ENCODE data around the gene REEP6. TPM values are rescaled to one million over a fixed set of nuclear protein-coding genes. Genes with fewer than 3 reads are reported as not detected.
A peak's percentile ranks its signal among the peaks of the same experiment; 100 is the strongest.
"Not testable (repeated sequence)": the region's sequence is repeated elsewhere in the genome, so short reads cannot be mapped to it uniquely, and the experiment has no call there.

REEP6 gene
- total RNA-seq, 1 donor from 2014 or later: 0.72 TPM

DNA sequence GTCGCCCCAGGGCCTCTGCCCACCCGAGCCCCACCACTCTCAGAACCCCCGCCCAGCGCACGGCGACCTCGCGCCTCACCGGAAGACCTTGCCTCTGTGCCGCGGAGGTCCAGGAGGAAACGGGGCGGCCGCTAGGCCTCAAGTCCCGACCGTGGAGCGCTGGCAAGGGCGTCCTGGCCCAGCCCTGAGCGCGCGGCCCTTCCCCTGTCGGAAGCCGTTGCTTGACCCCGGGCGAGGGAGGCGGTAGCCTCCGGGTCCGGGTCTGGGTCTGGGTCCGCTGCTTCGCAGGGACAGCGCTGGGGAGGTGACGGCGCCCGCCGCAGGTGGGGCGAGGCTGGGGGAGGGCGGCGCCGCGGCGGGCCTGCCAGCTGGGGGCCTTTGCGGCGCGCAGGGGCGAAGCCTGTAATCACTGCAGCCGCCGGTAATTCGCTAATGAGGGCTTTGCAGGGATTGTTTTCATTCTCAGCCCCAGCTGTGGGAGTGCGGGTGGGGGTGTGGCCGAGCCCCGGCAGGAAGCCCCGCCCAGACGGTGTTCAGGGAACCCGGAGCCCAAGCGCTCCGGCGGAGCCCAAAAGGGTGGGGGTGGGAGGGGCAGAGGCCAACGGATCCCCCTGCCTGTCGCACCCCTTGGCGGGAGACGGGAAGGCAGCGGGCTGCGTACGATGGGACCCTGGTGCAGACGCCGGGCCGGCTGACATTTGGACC is 20.5 kb upstream of the REEP6 start:
- intact Hi-C loops (cut with micrococcal nuclease): no loop called here
- peak; percentile 68 for DNase-seq
- peak; percentile 55 for ATAC-seq

DNA sequence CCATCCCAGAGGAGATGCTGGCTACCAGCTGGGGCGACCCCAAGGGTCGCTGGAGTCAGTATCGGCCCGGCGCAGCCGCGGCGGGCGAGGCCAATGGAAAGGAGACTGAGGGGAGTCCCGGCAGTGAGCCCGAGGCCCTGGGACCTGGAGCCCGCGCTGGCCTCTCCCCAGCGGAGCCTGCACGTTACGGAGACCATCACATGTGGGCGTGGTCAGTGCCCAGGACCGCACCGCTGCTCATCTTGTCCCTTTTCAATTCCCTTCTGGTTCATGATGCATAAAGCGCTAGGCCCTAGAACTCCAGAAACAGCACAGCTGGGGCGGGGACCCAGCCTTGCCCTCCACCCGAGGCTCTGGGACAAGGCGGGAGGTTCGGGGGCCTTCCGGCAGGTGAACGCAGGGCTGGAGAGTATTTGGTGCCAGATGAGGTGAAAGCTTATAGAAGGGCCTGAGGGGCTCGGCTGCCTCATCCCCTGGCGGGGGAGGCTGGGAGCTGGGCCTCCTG is 19.9 kb upstream of the REEP6 start:
- peak; percentile 39 for DNase-seq
- ATAC-seq: peak; percentile 9
- intact Hi-C loops (cut with micrococcal nuclease): no loop called here

DNA sequence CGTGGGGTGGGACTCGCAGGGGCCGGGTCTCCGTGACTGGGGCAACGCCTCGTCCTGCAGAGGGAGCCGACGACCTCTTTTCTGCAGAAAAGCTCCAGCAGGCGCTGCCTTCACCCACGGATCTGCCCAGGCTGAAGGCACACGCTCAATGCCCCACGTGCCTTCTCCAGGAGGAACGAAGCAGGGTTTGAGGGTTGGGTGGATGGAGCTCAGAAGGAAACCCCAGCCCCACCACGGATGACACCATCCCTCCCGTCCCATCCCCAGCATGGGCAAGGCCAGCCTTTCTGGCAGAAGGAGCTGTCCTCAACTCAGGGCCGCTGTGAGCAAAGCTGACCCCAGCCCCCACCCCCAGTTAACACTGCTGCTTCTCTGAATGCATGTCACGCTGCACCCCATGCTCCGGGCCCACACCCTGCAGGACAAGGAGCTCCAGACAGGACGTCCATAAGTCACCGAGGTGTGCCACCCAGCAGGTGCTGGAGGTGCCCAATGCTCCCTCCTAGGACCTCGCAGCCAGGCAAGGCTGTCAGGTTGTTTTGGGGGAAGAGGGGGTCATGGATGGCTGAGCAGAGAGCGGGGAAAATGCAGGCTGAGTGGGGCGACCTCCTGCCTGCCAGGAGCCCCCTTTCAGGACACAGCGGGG is 19.3 kb upstream of the REEP6 start:
- intact Hi-C loops (cut with micrococcal nuclease): no loop called here
- no peak for ATAC-seq
- peak; percentile 29 for DNase-seq

DNA sequence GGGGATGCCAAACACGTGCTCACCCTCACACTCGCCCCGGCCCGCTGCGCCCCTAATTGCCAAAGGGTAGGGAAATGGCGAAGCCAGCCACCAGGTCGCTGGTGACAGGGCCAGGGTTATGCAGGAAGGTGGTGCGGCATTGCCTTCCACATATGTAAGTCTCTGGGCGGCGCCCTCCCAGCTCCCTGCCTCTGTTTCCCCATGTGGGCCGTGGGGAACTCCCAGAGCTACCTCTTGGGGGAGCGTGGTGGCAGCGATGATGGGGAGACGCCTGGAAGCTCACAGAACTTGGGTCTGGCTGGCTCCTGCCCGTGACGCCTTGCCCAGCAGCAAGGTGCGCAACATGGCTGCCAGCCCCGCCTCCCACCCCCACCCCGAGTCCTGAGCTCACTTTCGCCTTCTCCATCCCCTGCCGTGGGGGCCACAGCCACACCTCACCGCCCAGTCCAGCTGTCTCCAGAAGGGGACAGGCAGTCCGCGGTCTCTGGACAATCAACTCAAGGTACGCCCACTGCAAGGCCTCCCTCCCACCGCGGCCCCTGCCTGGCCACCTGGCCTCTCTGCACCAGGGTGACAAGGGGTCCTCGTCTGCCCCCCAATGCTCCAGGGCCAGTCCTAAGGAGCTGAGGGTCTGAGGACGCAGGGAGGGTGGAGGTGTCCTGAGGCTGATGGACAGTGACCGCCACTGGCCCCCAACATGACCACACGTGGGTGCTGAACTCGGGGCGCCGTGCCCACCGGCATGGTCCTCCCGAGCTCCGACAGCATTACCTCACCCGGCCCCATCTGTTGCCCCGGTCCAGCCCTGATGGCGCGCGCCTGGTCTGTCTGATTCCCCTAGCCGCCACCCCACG is 18.5 kb upstream of the REEP6 start:
- ATAC-seq (no peak), DNase-seq (peak; percentile 33)
- intact Hi-C loops (cut with micrococcal nuclease): no loop called here

DNA sequence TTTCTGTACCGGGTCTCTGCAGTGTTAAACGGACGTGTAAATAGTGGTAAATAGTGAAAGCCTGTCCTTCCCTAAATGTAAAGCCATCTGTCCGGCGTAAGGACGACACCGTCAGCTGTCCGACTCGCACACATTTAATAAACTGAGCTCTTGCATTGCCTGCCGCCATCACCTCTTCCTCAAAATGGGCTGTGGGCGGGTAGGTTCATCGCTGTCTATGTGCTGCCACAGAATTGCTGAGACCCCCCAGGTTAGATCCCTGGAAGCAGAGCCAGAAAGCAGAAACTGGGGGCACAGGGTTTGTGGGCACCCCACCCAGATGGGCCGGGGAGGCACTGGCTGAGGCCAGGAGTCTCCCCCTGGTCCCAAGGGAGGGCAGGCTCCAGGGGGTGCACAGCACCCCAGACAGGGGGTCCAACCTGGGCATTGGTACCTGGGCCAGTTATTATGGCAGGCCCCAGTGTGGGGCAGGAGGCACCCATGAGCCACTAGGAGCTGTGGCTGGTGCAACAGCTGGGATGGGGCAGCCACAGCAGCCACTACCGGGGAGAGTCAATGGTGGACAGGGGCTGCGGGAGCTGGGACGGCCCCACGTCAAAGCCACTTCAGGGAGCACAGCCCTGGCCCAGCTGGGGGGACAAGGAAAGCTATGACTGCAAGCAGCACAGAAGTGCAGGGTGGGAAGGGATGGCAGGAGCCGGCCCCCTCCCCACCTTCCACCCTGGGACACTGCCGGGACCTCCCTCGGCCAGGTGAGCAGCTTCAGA is 17.7 kb upstream of the REEP6 start:
- ATAC-seq (no peak), DNase-seq (no peak)
- intact Hi-C loops (cut with micrococcal nuclease): no loop called here

DNA sequence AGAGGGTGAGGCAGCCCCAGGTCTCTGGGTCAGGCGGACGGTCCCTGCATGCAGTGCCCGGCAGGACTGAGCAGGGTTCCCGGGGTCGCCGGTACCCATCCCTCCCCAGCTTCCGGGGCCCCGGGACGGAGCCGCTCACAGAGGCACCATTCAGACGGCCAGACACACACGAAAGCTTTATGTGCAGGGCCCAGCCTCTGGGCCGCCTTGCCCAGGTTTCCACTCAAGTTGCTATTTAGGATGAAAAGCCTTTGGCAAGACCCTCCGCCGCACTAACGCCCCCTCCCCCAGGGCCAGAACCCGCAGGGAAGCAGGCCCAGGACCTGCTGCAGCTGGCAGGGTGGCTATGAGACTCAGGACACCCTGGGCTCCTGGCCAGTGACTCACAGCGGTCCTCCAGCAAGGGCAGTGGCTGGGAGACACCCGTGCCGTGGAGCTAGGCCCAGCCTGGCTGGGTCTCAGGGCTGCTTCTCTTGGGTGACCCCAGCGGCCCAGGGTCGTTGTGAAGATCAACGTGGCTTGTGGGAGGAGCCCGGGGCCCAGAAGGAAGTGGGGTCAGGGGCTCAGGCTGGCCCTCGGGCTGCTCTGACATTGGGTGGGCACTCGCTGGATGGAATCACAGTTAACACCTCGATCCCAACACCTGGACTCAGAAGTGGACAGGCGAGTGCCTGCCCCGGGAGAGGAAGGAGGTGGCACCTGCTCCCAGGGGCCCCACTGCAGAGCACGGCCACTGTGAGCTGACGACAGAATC is 16.8 kb upstream of the REEP6 start:
- ATAC-seq (no peak), DNase-seq (peak; percentile 67)
- intact Hi-C loops (cut with micrococcal nuclease): no loop called here

DNA sequence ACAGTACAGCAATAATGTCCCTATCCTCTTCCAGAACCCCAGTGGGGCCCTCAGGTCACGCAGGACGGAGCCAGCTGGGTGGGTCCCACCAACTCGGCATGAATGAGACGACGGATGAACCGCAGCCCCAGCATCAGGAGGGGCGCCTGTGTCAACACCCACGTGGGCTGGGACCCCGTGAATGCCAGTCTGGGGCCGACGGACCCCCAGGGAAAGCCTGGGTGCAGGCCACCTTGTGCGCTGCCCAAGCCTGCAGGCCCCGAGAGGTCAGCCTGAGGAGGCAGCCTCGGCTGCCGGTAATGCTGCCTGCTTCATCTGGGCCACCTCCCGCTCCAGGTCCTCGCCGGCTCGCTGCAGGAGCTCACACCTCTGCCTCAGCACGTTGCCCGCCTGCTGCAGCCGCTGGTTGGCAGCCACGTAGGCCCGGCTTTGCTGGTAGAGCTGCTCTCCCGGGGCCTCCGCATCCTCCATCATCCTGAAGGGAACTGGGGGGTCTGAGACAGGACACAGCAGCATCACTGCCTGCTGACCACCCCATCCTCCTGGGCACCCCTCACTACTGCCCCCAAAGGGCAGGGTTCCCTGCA is 16.1 kb upstream of the REEP6 start:
- intact Hi-C loops (cut with micrococcal nuclease): no loop called here
- no peak for ATAC-seq
- DNase-seq: no peak

DNA sequence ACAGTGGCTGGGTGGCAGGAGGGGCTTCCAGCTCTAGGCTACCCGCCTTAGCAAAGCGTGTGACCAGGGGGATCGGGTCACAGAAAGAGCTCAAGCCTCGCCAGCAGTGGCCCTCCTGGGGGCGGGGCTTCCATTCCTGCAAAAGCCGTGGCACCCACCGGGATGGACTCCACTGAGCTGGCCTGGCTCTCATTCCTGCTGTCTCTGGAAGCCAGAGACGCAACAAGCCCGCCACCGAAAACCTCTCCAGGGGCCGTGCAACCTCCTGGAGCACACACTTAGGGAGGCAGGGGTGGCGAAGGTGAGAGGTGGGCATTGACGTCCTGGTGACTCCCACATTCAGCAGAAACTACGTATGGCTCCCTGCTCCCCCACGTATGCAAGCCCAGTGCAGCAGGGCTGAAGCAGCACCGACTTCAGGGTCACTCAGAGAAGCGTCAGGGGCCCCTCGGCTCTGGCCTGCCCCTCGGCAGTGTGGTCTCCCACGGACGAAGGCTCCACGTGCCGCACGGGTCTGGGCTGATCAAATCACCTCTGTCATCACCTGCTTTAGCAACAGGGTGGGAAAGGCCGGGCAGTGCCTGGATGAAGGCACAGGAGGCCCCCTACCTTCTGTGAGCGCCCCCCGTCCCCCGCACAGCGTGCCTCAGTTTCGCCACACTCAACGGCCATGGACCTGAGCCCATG is 15.1 kb upstream of the REEP6 start:
- intact Hi-C loops (cut with micrococcal nuclease): no loop called here
- DNase-seq (no peak), ATAC-seq (no peak)

DNA sequence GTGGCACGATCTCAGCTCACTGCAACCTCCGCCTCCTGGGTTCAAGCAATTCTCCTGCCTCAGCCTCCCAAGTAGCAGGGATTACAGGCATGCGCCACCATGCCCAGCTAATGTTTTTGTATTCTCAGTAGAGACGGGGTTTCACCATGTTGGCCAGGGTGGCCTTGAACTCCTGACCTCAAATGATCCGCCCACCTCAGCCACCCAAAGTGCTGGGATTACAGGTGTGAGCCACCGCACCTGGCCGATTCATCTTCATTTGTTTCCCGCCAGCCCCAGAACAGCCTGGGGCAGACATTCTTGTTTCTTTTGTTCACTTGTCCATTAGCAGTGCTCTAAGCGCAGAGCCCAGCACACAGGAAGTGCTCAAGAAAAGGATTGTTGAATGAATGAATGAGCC is 13.9 kb upstream of the REEP6 start:
- DNase-seq; ATAC-seq; intact Hi-C loops (cut with micrococcal nuclease): not testable (repeated sequence)

DNA sequence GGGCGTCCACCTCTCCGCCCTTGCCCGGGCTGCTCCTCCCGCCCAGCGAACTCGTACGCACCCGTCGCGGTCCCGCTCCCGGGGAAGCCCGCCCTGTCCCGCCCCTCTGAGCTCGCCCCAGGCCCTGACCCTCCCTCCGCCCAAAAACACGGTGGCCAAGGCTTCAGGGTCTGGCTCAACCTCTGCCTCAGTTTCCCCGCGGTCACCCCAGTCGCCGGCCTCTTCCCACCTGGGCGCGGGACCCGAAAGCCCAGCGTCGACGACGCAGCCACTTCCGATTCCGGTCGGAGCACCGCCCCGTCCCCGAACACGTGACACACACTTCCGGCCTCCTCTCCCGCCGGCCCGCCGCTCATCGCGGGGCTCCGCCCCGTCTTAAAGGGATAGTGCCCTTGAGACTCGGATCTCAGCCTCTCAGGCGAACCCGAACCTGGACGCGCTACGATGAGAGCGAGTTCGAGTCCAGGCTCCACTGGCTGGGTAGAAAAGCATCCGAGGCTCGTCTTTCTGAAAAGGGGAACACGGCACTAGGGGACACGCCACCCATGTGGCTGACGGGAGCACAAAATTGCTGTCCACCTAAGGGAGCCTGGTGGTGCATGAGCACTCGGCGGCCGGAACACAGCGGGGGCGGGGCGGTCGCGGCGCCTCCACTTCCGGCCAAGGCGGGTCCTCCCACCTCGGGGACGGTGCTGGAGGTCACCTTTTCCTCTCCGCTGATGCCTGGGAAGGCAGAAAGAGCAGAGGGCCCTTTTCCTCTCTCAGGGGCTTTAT is 11.9 kb upstream of the REEP6 start, which contains the start of gene C19orf25:
Gene C19orf25 (minus strand): TSS at position 282 of the 774 bp plus-strand sequence. CDS start 312 bp downstream, outside the sequence.
- intact Hi-C loops (cut with micrococcal nuclease): no loop called here
- ATAC-seq (peak; percentile 97), DNase-seq (peak; percentile 96)

DNA sequence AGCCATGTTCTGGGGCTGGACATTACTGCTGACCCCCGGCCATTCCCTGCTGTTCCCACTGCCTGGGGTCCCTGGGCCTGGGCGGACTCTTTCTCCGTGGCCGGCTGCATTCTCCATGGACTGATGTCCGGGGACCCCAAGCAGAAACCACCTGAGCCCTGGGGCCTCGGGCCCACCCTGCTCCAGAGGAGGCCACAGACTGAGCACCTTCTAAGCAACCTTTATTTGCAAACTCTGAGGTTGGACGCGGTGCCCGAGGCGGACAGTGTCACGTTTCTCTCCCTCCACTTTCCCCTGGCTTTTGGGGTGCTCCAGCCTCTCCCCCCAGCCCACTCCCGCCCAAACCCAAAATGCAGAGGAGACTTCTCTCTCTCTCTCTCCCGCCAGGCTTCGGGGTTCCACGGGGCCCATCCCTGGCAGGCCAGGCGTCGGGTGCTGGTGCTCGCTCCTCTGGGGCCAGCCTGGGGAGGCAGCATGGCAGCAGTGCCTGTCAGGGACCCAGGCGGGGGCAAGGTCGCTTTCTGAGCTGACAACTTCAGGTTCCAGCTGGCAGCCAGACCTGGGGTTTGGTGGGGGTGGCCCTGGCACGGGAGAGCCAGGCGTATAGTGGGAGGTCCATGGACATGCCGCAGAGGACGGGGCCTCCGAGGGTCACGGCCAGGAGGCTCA is 9.6 kb upstream of the REEP6 start:
- DNase-seq (no peak), ATAC-seq (no peak)
- intact Hi-C loops (cut with micrococcal nuclease): no loop called here

DNA sequence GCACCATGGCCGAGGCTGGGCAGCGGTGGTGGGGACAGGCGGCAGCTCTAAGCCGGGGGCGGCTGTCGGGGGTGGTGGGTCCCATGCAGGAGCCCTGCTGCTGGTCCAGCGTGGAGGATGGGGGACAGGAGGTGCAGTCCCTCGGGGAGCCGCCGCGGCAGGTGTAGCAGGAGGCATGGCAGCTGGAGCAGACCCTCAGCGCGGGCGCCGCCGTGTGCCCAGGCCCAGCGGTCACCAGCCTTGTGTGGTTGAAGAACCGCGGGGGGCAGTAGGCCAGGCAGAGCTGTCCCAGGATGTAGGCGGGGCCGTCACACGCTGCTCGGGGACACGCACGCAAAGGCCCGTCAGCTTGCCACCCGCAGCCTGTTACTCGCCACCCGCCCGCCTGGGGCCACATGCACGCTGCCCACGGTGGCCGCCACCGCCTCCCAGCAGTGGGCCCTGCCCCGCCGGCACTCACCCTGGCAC is 9.1 kb upstream of the REEP6 start:
- intact Hi-C loops (cut with micrococcal nuclease): no loop called here
- DNase-seq (peak; percentile 31), ATAC-seq (no peak)

DNA sequence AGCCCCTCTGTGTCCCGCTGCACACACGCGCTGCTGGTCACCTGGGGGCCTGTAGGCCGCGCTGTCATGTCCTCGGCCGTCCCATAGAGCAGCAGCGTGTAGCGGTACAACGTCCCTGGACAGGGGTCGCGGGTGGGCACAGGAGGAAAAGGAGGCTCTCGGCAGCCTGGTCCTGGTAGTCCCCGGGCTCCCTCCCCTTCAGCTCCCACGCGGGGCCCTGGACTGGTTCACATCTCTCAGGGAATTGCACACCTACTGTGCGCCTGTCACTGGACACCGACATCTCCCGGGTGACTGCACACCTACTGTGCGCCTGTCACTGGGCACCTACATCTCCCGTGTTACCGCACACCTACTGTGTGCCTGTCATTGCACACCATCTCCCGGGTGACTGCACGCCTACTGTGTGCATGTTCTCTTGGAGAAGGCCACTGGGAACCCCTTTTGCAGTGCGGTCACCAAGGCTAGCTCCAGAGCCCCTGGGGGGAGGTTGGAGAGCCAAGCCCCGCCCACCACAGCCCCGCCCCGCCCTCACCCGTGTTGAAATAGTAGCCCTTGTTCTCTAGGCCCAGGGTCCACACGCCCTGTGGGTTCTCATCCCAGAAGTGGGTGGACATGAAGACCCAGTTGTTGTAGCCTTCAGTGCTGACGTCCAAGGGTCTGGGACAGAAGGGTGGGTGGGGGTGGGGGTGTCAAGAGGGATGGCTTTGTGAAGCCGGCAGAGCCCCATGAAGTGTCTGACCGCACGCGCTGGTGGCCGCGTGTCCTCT is 8.4 kb upstream of the REEP6 start:
- intact Hi-C loops (cut with micrococcal nuclease): no loop called here
- ATAC-seq (no peak), DNase-seq (no peak)

DNA sequence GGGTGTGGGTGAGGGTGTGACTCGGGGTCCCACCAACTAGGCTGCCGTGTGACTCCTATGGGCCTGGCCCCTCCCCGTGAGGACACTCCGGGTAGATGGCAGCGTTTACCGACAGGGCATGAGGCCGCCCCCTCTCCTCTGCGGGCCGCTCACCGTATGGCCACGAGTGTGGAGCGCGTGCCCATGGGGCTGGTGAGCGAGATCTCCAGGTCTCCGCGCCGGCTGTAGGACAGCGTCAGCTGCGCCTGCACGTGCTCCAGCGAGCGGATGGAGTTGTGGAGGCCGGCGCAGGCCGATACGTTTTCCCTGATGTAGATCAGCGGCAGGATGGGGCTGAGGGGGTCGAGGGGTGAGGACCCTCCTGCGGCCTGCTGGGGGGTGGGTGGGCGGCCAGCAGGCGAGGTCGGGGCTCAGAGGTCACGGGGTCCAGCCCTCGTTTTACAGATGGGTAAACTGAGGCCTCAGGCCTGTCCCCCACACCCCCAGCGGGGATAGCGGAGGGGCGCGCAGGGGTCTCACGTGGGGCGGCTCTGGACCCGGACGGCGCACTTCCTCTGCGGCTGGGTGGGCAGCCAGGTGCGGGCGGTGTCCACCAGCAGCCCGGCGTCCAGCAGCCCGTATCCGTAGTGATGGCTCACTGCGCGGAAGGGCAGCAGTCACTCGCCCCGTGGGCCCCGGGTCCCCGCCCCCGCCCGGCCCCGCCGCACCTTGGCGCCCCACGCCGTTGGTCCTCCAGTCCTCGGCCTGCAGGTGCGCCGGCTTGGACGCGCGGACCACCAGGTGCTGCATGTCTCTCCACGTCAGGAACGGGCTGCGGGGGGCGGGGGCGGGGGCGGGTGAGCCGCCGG is 7.6 kb upstream of the REEP6 start:
- ATAC-seq: no peak
- DNase-seq: no peak
- intact Hi-C loops (cut with micrococcal nuclease): no loop called here

Measured in left ventricle myocardium superior (tissue), 1 donor.